GM12878 (cell line): ENCODE measurements around the gene FN1.

Experiments
- BCL11A ChIP-seq: IDR thresholded peaks from 2 replicates; pipeline ENCODE4 v1.6.1; 2011; ENCODE audit warnings: low read depth, low read length
- CEBPB ChIP-seq, 2 experiments: fragments of 150-350 bp in 1 of 2; IDR thresholded peaks; 2 replicates each; pipeline ENCODE4 v1.6.1; 2012 to 2014; ENCODE audit warnings: low read depth in 2 of 2, low read length in 2 of 2, borderline replicate concordance in 1 of 2, inconsistent platforms in 1 of 2
- CTCF ChIP-seq, 3 experiments: IDR thresholded peaks in 2 of 3; conservative IDR thresholded peaks in 1 of 3; 2 replicates each; pipeline ENCODE4 v1.5.1; 2011; ENCODE audit warnings: low read depth in 3 of 3, low read length in 3 of 3, mild to moderate bottlenecking in 3 of 3, control low read depth in 2 of 3, moderate library complexity in 2 of 3, inconsistent platforms in 1 of 3, mixed read lengths in 1 of 3; ENCODE audit not compliant: control insufficient read depth in 2 of 3, insufficient read depth in 1 of 3; ENCODE audit errors: extremely low read depth in 1 of 3
- GABPA ChIP-seq: IDR thresholded peaks from 2 replicates; pipeline ENCODE4 v1.6.1; 2014; ENCODE audit warnings: antibody characterized with exemption, low read depth, mild to moderate bottlenecking, inconsistent platforms
- HDGF ChIP-seq: fragments of 450-650 bp; IDR thresholded peaks from 2 replicates; pipeline ENCODE4 v1.6.1; 2016; ENCODE audit warnings: antibody characterized with exemption
- ZNF592 ChIP-seq: fragments of 450-650 bp; IDR thresholded peaks from 2 replicates; pipeline ENCODE4 v1.6.1; 2017; ENCODE audit warnings: mild to moderate bottlenecking, moderate library complexity

- TF ChIP-seq CTCF (IDR thresholded peaks at IDR 0.05 in 2 of 3, conservative IDR thresholded peaks at IDR 0.05 in 1 of 3; ENCODE audit: control insufficient read depth in 2 of 3, extremely low read depth in 1 of 3, insufficient read depth in 1 of 3, low read depth in 3 of 3, low read length in 3 of 3) (no peak), BCL11A (no peak), ZNF592 (no peak), CEBPB (IDR thresholded peaks at IDR 0.05; ENCODE audit: borderline replicate concordance in 1 of 2, low read depth in 2 of 2, low read length in 2 of 2) (no peak), HDGF (no peak), GABPA (no peak)
Measured at GRCh38 chr2:215431290-215431689, 4.6 kb downstream of the FN1 start.
